Lower leg skin (tissue), 3 donors: ENCODE results near the gene AMPH.

ENCODE experiments used
- POLR2A ChIP-seq, 2 donors: fragments of 450-650 bp; IDR thresholded peaks; one replicate each; pipeline ENCODE4 v1.6.1; 2016 to 2017; ENCODE audit warnings: antibody characterized with exemption in 2 of 2, mild to moderate bottlenecking in 1 of 2, moderate library complexity in 1 of 2
- TF ChIP-seq, protein P1 (sequence below), 3 donors: fragments of 450-650 bp; IDR thresholded peaks; one replicate each; pipeline ENCODE4 v1.5.1; 2016; ENCODE audit warnings: antibody characterized with exemption in 3 of 3, mild to moderate bottlenecking in 3 of 3, moderate library complexity in 2 of 3

- TF ChIP-seq, protein P1, sequence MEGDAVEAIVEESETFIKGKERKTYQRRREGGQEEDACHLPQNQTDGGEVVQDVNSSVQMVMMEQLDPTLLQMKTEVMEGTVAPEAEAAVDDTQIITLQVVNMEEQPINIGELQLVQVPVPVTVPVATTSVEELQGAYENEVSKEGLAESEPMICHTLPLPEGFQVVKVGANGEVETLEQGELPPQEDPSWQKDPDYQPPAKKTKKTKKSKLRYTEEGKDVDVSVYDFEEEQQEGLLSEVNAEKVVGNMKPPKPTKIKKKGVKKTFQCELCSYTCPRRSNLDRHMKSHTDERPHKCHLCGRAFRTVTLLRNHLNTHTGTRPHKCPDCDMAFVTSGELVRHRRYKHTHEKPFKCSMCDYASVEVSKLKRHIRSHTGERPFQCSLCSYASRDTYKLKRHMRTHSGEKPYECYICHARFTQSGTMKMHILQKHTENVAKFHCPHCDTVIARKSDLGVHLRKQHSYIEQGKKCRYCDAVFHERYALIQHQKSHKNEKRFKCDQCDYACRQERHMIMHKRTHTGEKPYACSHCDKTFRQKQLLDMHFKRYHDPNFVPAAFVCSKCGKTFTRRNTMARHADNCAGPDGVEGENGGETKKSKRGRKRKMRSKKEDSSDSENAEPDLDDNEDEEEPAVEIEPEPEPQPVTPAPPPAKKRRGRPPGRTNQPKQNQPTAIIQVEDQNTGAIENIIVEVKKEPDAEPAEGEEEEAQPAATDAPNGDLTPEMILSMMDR (IDR thresholded peaks at IDR 0.05), result no peak
- TF ChIP-seq POLR2A (IDR thresholded peaks at IDR 0.05), result no peak
These were observed 50.7 kb downstream of the AMPH start for GRCh38 chr7:38580485-38580884.
